Measurements from ENCODE around the gene KCTD13.
"Not testable (repeated sequence)": the region's sequence is repeated elsewhere in the genome, so short reads cannot be mapped to it uniquely, and the experiment has no call there.

KCTD13 gene

GRCh38 chr16:29925781-29926710, at the start of gene KCTD13:
TSS of gene KCTD13 (minus strand) at chr16:29926226. CDS start at chr16:29926033, 193 bp downstream.
- DNase-seq (ENCODE audit: low spot score): peak; percentile 99

DNA sequence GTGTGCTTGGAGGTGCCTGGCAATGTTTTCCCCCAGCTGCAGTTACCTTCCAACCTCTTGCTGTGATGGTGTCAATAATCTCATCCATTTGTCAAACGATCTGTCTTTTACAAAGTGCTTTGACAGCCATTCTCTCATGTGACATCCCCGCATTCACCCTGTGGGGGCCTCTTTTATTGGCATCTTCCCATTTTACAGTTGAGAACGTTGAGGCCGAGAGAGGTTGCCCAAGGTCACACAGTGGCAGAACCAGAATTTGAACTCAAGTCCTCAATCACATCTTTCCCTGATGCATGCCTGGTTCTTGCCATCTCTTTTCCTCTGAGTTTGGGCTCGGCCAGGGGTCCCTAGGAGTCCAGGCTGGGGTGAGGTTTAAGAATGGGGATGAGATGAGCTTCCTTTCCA, 49.1 kb upstream of the KCTD13 start:
- DNase-seq (ENCODE audit: low spot score): no peak

- DNase-seq (ENCODE audit: low spot score): peak; percentile 29
Observed at GRCh38 chr16:29974291-29975133, 48.5 kb upstream of the KCTD13 start.

DNA sequence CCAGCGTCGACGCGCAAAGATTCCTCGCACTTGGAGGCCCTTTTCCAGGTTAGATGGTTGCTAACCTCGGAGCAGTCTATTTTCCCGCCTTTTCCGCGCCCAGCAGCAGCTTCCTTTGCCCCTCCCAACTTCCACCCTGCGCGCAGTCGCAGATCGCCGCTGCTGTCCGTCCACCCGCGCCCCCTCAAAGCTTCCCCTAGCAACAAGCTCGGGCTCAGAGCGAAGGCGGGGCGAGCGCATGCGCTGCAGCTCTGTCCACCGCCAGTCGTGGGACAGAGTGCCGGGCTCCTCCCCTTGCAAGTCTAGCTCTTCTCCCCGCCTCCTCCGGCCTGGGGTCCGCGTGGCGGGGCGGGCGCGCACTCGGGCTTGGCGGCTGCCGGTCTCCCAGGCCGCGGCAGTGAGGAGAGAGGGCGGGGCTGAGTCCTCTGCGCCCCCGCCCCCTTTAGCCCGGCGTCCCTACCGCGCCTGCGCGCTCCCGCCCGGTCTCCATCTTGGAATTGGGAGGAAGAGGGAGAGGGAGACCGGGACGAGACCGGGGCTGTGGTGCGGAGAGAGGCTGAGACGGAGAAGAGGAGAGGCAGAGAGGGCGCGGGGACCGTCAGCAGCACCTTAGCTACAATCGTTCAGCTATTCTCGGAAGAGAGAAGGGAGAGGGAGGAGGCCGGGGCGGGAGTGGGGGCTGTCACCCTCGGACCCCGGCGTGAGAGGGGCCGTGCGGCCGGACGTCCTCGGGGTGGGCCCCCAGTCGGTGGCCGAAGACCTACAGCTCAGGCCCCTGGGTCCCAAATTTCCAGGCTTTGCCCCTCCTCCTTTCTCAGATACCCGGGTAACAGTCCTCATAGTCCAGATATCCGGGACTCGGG, 47.6 kb upstream of the KCTD13 start, which contains the start of gene TAOK2:
TSS of gene TAOK2 (plus strand) at position 485 of the 863 bp plus-strand sequence. CDS start 3,905 bp downstream, outside the sequence.
- peak; percentile 100 for DNase-seq (ENCODE audit: low spot score)

- peak; percentile 1 for DNase-seq (ENCODE audit: low spot score)
Observed at GRCh38 chr16:29972992-29973383, 47.0 kb upstream of the KCTD13 start.

- no peak for DNase-seq (ENCODE audit: low spot score)
Observed at GRCh38 chr16:29972500-29972899, 46.5 kb upstream of the KCTD13 start.

DNA sequence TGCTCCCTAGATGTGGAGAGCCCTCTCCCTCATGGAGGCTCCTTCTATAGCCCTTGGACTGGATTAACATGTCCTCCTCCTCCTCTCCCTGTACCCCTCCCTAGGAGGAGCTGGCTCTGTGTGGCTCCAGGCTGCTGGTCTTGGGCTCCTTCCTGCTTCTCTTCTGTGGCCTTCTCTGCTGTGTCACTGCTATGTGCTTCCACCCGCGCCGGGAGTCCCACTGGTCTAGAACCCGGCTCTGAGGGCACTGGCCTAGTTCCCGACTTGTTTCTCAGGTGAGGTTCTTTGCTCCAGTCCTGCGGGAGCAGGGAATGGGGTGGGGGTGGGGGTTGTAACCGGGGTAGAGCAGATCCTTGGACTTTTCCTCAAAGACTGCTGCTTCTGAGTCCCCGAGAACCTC, 45.3 kb upstream of the KCTD13 start:
- DNase-seq (ENCODE audit: low spot score): no peak

DNA sequence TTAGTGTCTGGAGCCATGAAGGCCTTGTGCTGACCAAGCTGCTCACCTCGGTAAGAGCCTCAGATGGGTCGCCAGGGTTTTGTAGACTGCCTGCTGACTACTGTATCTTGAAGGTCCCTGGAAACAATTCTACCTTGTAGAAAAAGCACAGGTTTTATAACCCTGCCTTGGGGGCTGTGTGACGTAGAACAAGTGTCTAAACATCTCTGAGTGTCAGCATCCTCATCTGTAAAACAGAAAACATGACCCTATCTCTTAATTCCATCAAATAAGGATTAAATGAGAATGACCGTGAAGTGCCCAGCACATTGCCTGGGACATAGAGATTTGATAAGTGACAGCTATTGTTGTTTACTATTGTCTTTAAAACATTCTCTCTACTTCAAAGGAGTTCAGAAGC, 42.2 kb upstream of the KCTD13 start:
- DNase-seq (ENCODE audit: low spot score): no peak

- DNase-seq (ENCODE audit: low spot score): no peak
Observed at GRCh38 chr16:29963021-29963743, 37.2 kb upstream of the KCTD13 start.

GRCh38 chr16:29962344-29962994, 36.4 kb upstream of the KCTD13 start:
- no peak for DNase-seq (ENCODE audit: low spot score)

DNA sequence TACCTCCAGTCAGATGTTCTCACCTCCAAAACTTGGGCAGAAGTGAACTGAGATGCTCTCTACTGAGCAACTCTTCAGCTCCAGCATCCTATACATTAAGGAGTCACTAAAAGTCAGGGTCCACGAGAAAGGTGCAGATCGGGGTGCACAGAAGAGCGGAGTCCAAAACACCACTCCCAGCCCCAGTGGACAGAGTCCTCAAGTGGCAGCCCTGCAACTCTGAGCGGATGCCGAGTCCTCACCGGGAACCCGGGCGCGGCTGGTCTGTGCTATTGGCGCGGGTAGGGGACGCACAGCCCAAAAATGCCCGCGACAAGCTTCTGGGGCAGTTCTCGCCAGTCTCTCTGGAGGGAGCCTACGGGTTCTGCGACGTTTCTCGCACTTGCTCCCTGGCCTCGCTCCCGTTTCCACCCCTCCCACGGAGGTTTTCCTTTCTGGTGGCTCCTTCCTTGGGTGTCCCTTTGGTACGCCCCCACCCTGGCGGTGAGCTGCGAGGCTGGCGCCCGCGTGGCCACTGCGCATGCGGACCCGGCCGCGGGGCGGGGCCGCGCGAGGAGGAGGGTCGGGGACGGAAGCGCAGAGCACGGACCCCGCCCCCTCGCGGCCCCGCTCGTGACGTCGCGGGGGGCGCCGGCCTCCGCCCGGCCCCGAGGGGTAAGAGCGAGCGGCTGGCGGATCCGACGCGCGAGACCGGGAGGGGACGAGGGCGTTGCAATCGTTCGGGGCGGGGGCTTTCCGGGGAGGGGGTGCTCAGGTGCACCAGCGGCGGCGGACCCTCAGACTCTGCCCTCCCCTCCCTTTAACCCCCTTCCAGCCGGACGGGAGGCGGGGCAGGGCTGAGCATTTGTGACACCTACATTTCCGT, 35.7 kb upstream of the KCTD13 start, which contains the start of gene TMEM219:
TSS of gene TMEM219 (plus strand) at position 601 of the 865 bp plus-strand sequence. CDS start 1,065 bp downstream, outside the sequence.
- DNase-seq (ENCODE audit: low spot score): peak; percentile 99

DNA sequence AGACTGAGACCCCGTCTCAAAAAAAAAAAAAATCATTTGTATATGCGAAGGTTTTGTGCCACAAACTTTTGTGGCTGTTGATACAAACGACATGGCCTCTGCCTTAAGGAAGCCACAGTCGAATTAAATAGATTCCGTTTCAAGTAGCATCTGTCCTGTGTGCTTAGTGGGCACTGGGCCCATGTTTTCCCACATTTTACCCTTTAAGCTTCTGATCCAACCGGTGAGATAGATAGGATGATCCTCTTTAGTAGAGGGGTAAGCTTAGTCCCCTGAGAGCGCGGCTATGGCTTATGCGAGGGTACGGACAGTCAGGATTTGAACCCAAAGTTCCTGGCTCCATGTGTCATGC, 35.1 kb upstream of the KCTD13 start:
- no peak for DNase-seq (ENCODE audit: low spot score)

DNA sequence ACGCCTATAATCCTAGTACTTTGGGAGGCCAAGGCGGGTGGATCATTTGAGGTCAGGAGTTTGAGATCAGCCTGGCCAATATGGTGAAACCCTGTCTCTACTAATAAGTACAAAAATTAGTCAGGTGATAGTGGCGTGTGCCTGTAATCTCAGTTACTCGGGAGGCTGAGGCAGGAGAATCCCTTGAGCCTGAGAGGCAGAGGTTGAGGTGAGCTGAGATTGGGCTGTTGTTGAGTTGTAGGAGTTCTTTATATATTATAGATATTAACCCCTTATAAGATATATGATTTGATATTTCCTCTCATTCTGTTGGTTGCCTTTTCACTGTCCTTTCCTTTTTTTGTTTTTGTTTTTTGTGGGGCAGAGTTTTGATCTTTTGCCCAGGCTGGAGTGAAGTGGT, 33.8 kb upstream of the KCTD13 start:
- DNase-seq (ENCODE audit: low spot score): not testable (repeated sequence)

GRCh38 chr16:29959293-29959692, 33.3 kb upstream of the KCTD13 start:
- DNase-seq (ENCODE audit: low spot score): no peak

DNA sequence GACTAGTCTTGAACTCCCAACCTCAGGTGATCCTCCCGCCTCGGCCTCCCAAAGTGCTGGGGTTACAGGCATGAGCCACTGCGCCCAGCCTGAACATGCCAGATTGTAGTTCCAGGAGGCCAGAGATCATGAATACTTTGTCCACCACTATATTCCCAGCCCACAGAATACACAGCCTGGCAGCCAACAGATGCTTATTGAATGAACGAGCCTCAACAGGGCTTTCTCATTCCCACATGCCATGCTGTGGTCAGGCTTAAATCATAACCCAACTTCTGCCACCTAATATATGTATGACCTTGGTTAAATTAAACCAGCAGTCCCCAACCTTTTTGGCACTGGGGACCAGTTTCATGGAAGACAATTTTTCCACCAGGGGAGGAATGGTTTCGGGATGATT, 32.7 kb upstream of the KCTD13 start:
- DNase-seq (ENCODE audit: low spot score): no peak

- no peak for DNase-seq (ENCODE audit: low spot score)
Observed at GRCh38 chr16:29951625-29952365, 25.8 kb upstream of the KCTD13 start.

DNA sequence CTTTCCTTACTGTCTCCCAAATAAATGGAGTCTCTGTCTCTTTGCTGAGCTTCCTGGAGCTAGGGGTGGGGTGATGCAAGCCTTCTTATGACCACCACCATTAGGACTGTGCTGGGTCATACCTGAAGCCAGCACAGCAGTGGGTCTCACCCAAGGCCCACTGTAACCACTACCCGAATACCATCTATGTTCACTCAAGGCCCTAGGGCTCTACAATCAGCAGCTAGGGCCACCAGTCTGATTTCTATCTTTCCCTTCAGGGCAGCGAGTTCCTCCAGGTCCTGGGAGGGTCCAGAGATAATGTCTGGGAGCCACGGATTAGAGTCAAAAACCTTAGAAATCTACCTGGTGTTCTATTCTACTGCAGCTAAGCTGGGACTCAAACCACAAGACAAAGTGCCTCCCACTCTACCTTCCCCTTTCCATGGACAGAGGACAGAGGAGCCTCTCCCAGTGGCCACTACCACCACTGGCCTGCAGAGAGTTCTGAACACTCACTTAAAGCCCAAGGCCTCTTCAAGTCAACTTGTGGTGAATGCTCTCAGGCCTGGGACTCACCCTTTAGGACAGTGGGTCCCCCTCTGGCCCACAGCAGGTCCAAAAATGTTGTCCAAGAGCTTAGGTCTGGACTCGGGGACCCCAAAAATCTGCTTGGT, 24.9 kb upstream of the KCTD13 start:
- no peak for DNase-seq (ENCODE audit: low spot score)

DNA sequence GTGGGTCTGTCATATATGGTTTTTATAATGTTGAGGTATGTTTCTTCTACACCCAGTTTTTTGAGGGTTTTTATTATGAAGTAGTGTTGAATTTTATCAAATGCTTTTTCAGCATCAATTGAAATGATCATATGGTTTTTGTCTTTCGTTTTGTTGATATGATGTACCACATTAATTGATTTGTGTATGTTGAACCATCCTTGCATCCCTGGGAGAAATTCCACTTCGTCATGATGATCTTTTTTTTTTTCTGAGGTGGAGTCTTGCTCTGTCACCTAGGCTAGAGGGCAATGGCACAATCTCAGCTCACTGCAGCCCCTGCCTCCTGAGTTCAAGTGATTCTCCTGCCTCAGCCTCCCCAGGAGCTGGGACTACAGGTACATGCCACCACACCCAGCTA, 21.9 kb upstream of the KCTD13 start:
- no peak for DNase-seq (ENCODE audit: low spot score)

Measured in AG08396 (cell line).